Mucosa of descending colon (tissue), 3 donors: Measurements from ENCODE around the gene TPSG1. TPM values are rescaled to one million over a fixed set of nuclear protein-coding genes. Genes with fewer than 3 reads are reported as not detected.

Experiments
- ATAC-seq: fragments of 200-7000 bp; cut with Tn5 transposase; one replicate; pipeline ENCODE4 v1.9.1; 2020; ENCODE audit warnings: mild to moderate bottlenecking, moderate library complexity
- DNase-seq, 3 donors: peaks; one replicate each; pipeline ENCODE4 v3.0.0-alpha.2; 2020
- H3K36me3 ChIP-seq: fragments of 200-600 bp; one replicate; pipeline ENCODE4 v1.8.0; 2021; ENCODE audit warnings: low read depth, mild to moderate bottlenecking
- H3K4me1 ChIP-seq: fragments of 200-600 bp; one replicate; pipeline ENCODE4 v1.8.0; 2021; ENCODE audit warnings: low read depth, mild to moderate bottlenecking
- H3K4me3 ChIP-seq: fragments of 200-600 bp; one replicate; pipeline ENCODE4 v1.8.0; 2021; ENCODE audit warnings: mild to moderate bottlenecking
- H3K9me3 ChIP-seq: fragments of 200-600 bp; one replicate; pipeline ENCODE4 v1.8.0; 2021; ENCODE audit warnings: mild to moderate bottlenecking
- CTCF ChIP-seq: fragments of 200-600 bp; IDR thresholded peaks from one replicate; pipeline ENCODE4 v1.8.0; 2022; ENCODE audit warnings: antibody characterized with exemption, mild to moderate bottlenecking
- intact Hi-C, 2 donors: fragments of 100-400 bp; cut with DNase I in 1 of 2; cut with micrococcal nuclease in 1 of 2; formaldehyde crosslinking; loops; one replicate each; pipeline versions ENCODE4 v1.11.0 to v1.11.1; 2022; cut with DNase I, micrococcal nuclease
- total RNA-seq, 3 donors: library from RNA; stranded (reverse); fragmentation: NEBNext Ultra II Directional in 2 of 3; extraction: Animal tissue kit (Norgen Biotek cat#: 25700) in 2 of 3; gene quantifications; one replicate each; pipeline versions ENCODE4 v1.2.1 to v1.2.4, GENCODE V29; 2021 to 2023
- donor health status: DM: no; HTN: no; CAD: no; lungs with moderate emphysema.
- donor health status: DM: no; HTN: no; CAD: no.
- donor health status: DM: no; HTN: yes; CAD: no.

TPSG1 gene
- total RNA-seq, 3 donors from 2014 or later, result 23.3 to 61.3 (median 53.7) TPM

GRCh38 chr16:1208239-1208830 is 16.7 kb downstream of the TPSG1 start:
- H3K36me3 ChIP-seq, result no peaks in the 10 kb centered on the region
- ATAC-seq (peak; percentile 19), DNase-seq (no peak)
- no peak overlapping the region for H3K4me3 ChIP-seq
- no peaks in the 10 kb centered on the region for H3K4me1 ChIP-seq
- intact Hi-C loops, result no loop called here
- no peak for TF ChIP-seq CTCF
- H3K9me3 ChIP-seq, result no peaks in the 10 kb centered on the region

- Histone ChIP-seq H3K36me3 (no peaks in the 10 kb centered on the region), H3K4me1 (no peaks in the 10 kb centered on the region), H3K4me3 (no peak overlapping the region), H3K9me3 (no peaks in the 10 kb centered on the region)
- ATAC-seq (no peak), DNase-seq (no peak)
- intact Hi-C loops, result no loop called here
- TF ChIP-seq CTCF, result no peak
Measured at GRCh38 chr16:1206786-1207185, 18.3 kb downstream of the TPSG1 start.

GRCh38 chr16:1206326-1206725 is 18.7 kb downstream of the TPSG1 start:
- H3K4me1 ChIP-seq, result no peaks in the 10 kb centered on the region
- TF ChIP-seq CTCF, result no peak
- ATAC-seq (no peak), DNase-seq (no peak)
- intact Hi-C loops, result no loop called here
- no peaks in the 10 kb centered on the region for H3K36me3 ChIP-seq
- H3K4me3 ChIP-seq, result no peak overlapping the region
- H3K9me3 ChIP-seq, result no peaks in the 10 kb centered on the region

GRCh38 chr16:1204933-1205332 is 20.1 kb downstream of the TPSG1 start:
- no peak for TF ChIP-seq CTCF
- ATAC-seq, result no peak
- intact Hi-C loops, result no loop called here
- H3K4me3 ChIP-seq, result no peak overlapping the region
- H3K4me1 ChIP-seq, result no peaks in the 10 kb centered on the region
- no peaks in the 10 kb centered on the region for H3K36me3 ChIP-seq
- H3K9me3 ChIP-seq, result no peaks in the 10 kb centered on the region
- DNase-seq, result no peak

GRCh38 chr16:1202274-1202673 is 22.8 kb downstream of the TPSG1 start:
- ATAC-seq (no peak), DNase-seq (no peak)
- no peak for TF ChIP-seq CTCF
- Histone ChIP-seq H3K4me3 (no peak overlapping the region), H3K9me3 (no peaks in the 10 kb centered on the region), H3K4me1 (no peaks in the 10 kb centered on the region), H3K36me3 (no peaks in the 10 kb centered on the region)
- intact Hi-C loops, result no loop called here

GRCh38 chr16:1201444-1201843 is 23.6 kb downstream of the TPSG1 start:
- H3K4me3 ChIP-seq, result no peak overlapping the region
- intact Hi-C loops, result no loop called here
- no peak for TF ChIP-seq CTCF
- no peak for DNase-seq
- H3K9me3 ChIP-seq, result no peaks in the 10 kb centered on the region
- no peak for ATAC-seq
- no peaks in the 10 kb centered on the region for H3K36me3 ChIP-seq
- no peaks in the 10 kb centered on the region for H3K4me1 ChIP-seq
